ENCODE data around the gene IFIH1. TPM values are rescaled to one million over a fixed set of nuclear protein-coding genes. Genes with fewer than 3 reads are reported as not detected.

The IFIH1 gene
- total and polyA plus RNA-seq, 2 experiments from 2014 or later: 1.2 to 2.5 TPM

GRCh38 chr2:162312853-162313252, 5.6 kb downstream of the IFIH1 start (continued):
- TF ChIP-seq ETS1 (IDR thresholded peaks at IDR 0.05): no peak
- TF ChIP-seq POLR2AphosphoS5 (IDR thresholded peaks at IDR 0.05; ENCODE audit: low read depth): no peak
- no peak for TF ChIP-seq EZH2phosphoT487 (IDR thresholded peaks at IDR 0.05; ENCODE audit: unreplicated experiment)
- no peak for TF ChIP-seq EZH2 (IDR thresholded peaks at IDR 0.05; ENCODE audit: low read depth, unreplicated experiment)
- no peak for TF ChIP-seq ZNF462 (CRISPR knock-in tag; IDR thresholded peaks at IDR 0.05)
- no peak for TF ChIP-seq NANOG (IDR thresholded peaks at IDR 0.05; ENCODE audit: borderline replicate concordance)
- no peak for TF ChIP-seq ZNF331 (CRISPR knock-in tag; IDR thresholded peaks at IDR 0.05; ENCODE audit: low read depth)

- H3K9me3 Mint-ChIP-seq: no peaks in the 10 kb centered on the region; the same call in 2 of the 3 replicates
- no peak overlapping the region for H3K4me3 ChIP-seq
- H3K27me3 ChIP-seq (ENCODE audit: insufficient read depth): no peaks in the 10 kb centered on the region
- H3K79me2 ChIP-seq (replicated peaks; ENCODE audit: insufficient read depth): no peaks in the 10 kb centered on the region
- H4K20me1 ChIP-seq (replicated peaks; ENCODE audit: insufficient read depth): no peaks in the 10 kb centered on the region
- H2AFZ ChIP-seq: no peak overlapping the region
- H3K36me3 Mint-ChIP-seq (ENCODE audit: low read depth): no peaks in the 10 kb centered on the region
- no peak overlapping the region for H3K4me3 Mint-ChIP-seq
- peaks cover 8% of the 10 kb centered on the region for H3K4me1 ChIP-seq (ENCODE audit: insufficient read depth)
- peaks cover 8% of the 10 kb centered on the region; the same call in 2 of the 3 replicates for H3K4me1 Mint-ChIP-seq
- no peak overlapping the region for H3K27ac Mint-ChIP-seq
- H3K4me2 ChIP-seq: no peak overlapping the region
- ATAC-seq (no peak), DNase-seq (ENCODE audit: low spot score) (no peak)
- no peaks in the 10 kb centered on the region for H3F3A ChIP-seq (replicated peaks; ENCODE audit: low read depth)
- peaks cover 4% of the 10 kb centered on the region for H3K27me3 Mint-ChIP-seq (ENCODE audit: insufficient read depth, low read depth, poor library complexity)
- H3K36me3 ChIP-seq (ENCODE audit: insufficient read depth): no peaks in the 10 kb centered on the region
- no peak for TF ChIP-seq STAT1 (IDR thresholded peaks at IDR 0.05; ENCODE audit: unreplicated experiment)
- no peak overlapping the region for H3K27ac ChIP-seq (ENCODE audit: low read depth)
- H3K9me2 ChIP-seq (ENCODE audit: insufficient read depth): 0 out of 2 replicates have a peak, but pooled peaks cover 3% of the 10 kb centered on the region
Observed at GRCh38 chr2:162308747-162309503, 9.6 kb downstream of the IFIH1 start.

Data from GM23338 (cell line).